HEK293 (cell line): ENCODE data around the gene DCDC2B.
A peak's percentile ranks its signal among the peaks of the same experiment; 100 is the strongest.

Experiments used
- CTCF ChIA-PET: fragments of 350-600 bp; formaldehyde crosslinking; extraction: SDS; loops from one replicate; lab custom pipeline; 2021; ENCODE audit warnings: antibody characterized with exemption; lab: Yijun Ruan, JAX
- POLR2A ChIA-PET: fragments of 300-600 bp; formaldehyde crosslinking; extraction: SDS; loops from one replicate; lab custom pipeline; 2020; ENCODE audit warnings: antibody characterized with exemption, inconsistent platforms; lab: Yijun Ruan, JAX
- H3K27ac ChIP-seq: fragments of 200-500 bp; sonication (Bioruptor generic); 2 replicates; pipeline ENCODE4 v1.5.1; 2014; ENCODE audit warnings: low read depth, low read length, control low read depth, inconsistent platforms; ENCODE audit errors: extremely low read depth
- H3K36me3 ChIP-seq, 2 experiments: fragments of 200-500 bp in 1 of 2; sonication (Bioruptor generic) in 1 of 2; 1 replicate in 1 of 2; 2 replicates in 1 of 2; pipeline ENCODE4 v1.5.1; 2014 to 2017; ENCODE audit warnings: inconsistent platforms in 2 of 2, low read length in 2 of 2; ENCODE audit not compliant: control insufficient read depth in 2 of 2, insufficient read depth in 1 of 2
- H3K4me1 ChIP-seq: fragments of 200-500 bp; sonication (Bioruptor generic); 2 replicates; pipeline ENCODE4 v1.5.1; 2014; ENCODE audit warnings: mild to moderate bottlenecking, low read length, inconsistent platforms; ENCODE audit not compliant: control insufficient read depth, insufficient read depth
- H3K4me3 ChIP-seq: 2 replicates; pipeline ENCODE4 v1.5.1; 2011; ENCODE audit warnings: low read depth, mild to moderate bottlenecking, control low read depth, low read length, moderate library complexity
- H3K9me3 ChIP-seq: fragments of 200-500 bp; sonication (Bioruptor generic); 2 replicates; pipeline ENCODE4 v1.5.1; 2014; ENCODE audit warnings: low read depth, low read length, inconsistent platforms; ENCODE audit not compliant: control insufficient read depth, insufficient read depth
- GLI2 ChIP-seq: fragments of 450-650 bp; formaldehyde crosslinking; IDR thresholded peaks from 2 replicates; pipeline ENCODE4; 2017; ENCODE audit warnings: missing biosample characterization, missing genetic modification characterization, low read depth, borderline replicate concordance
- GLIS1 ChIP-seq: fragments of 450-650 bp; formaldehyde crosslinking; IDR thresholded peaks from 2 replicates; pipeline ENCODE4 v1.5.1; 2016; ENCODE audit warnings: missing biosample characterization, missing genetic modification characterization
- IKZF3 ChIP-seq: fragments of 450-650 bp; IDR thresholded peaks from 2 replicates; pipeline ENCODE4 v1.5.0; 2018; ENCODE audit warnings: missing biosample characterization, mild to moderate bottlenecking, missing genetic modification characterization, moderate library complexity
- KLF7 ChIP-seq: fragments of 450-650 bp; formaldehyde crosslinking; IDR thresholded peaks from 2 replicates; pipeline ENCODE4 v1.5.1; 2016; ENCODE audit warnings: missing biosample characterization, missing genetic modification characterization, borderline replicate concordance
- MEIS1 ChIP-seq: sonication (generic); formaldehyde crosslinking; IDR thresholded peaks from 2 replicates; pipeline ENCODE4 v1.8.1; 2022; ENCODE audit warnings: missing genetic modification reagents, mild to moderate bottlenecking, borderline replicate concordance
- MZF1 ChIP-seq: fragments of 450-650 bp; formaldehyde crosslinking; IDR thresholded peaks from 2 replicates; pipeline ENCODE4 v1.5.1; 2017; ENCODE audit warnings: missing biosample characterization, missing genetic modification characterization, borderline replicate concordance
- REST ChIP-seq: fragments of 450-650 bp; formaldehyde crosslinking; IDR thresholded peaks from 2 replicates; pipeline ENCODE4 v1.5.1; 2016; ENCODE audit warnings: missing biosample characterization, missing genetic modification characterization
- SCRT1 ChIP-seq: fragments of 450-650 bp; formaldehyde crosslinking; IDR thresholded peaks from 2 replicates; pipeline ENCODE4 v1.5.1; 2016; ENCODE audit warnings: missing biosample characterization, missing genetic modification characterization, borderline replicate concordance
- SCRT2 ChIP-seq: fragments of 450-650 bp; formaldehyde crosslinking; IDR thresholded peaks from 2 replicates; pipeline ENCODE4 v1.5.1; 2016; ENCODE audit warnings: missing biosample characterization, missing genetic modification characterization
- ZBTB17 ChIP-seq: fragments of 450-650 bp; formaldehyde crosslinking; IDR thresholded peaks from 2 replicates; pipeline ENCODE4 v1.5.1; 2016; ENCODE audit warnings: missing biosample characterization, missing genetic modification characterization
- ZNF169 ChIP-seq: fragments of 450-650 bp; formaldehyde crosslinking; IDR thresholded peaks from 2 replicates; pipeline ENCODE4 v1.5.1; 2016; ENCODE audit warnings: missing biosample characterization, missing genetic modification characterization
- ZNF211 ChIP-seq: fragments of 450-650 bp; formaldehyde crosslinking; IDR thresholded peaks from 2 replicates; pipeline ENCODE4 v1.5.1; 2016; ENCODE audit warnings: low read depth, missing biosample characterization, missing genetic modification characterization
- ZNF239 ChIP-seq: fragments of 450-650 bp; formaldehyde crosslinking; IDR thresholded peaks from 2 replicates; pipeline ENCODE4 v1.5.1; 2016; ENCODE audit warnings: missing biosample characterization, missing genetic modification characterization
- ZNF280C ChIP-seq: fragments of 450-650 bp; formaldehyde crosslinking; IDR thresholded peaks from 2 replicates; pipeline ENCODE4 v1.5.1; 2016; ENCODE audit warnings: missing biosample characterization, missing genetic modification characterization
- ZNF600 ChIP-seq: fragments of 450-650 bp; formaldehyde crosslinking; IDR thresholded peaks from 2 replicates; pipeline ENCODE4 v1.5.1; 2016; ENCODE audit warnings: missing biosample characterization, missing genetic modification characterization
- ZNF707 ChIP-seq: fragments of 450-650 bp; formaldehyde crosslinking; IDR thresholded peaks from 2 replicates; pipeline ENCODE4 v1.5.1; 2016; ENCODE audit warnings: missing biosample characterization, missing genetic modification characterization
- ZNF843 ChIP-seq: fragments of 450-650 bp; formaldehyde crosslinking; IDR thresholded peaks from 2 replicates; pipeline ENCODE4 v1.5.1; 2016; ENCODE audit warnings: missing biosample characterization, missing genetic modification characterization
- TF ChIP-seq, protein P1 (sequence below): fragments of 450-650 bp; formaldehyde crosslinking; IDR thresholded peaks from 2 replicates; pipeline ENCODE4 v1.5.1; 2016; ENCODE audit warnings: missing biosample characterization, missing genetic modification characterization
- TF ChIP-seq, protein P2 (sequence below): fragments of 450-650 bp; IDR thresholded peaks from 2 replicates; pipeline ENCODE4 v1.5.1; 2018; ENCODE audit warnings: missing biosample characterization, missing genetic modification characterization
- TF ChIP-seq, protein P3 (sequence below): fragments of 450-650 bp; formaldehyde crosslinking; IDR thresholded peaks from 2 replicates; pipeline ENCODE4 v1.5.1; 2016; ENCODE audit warnings: missing biosample characterization, missing genetic modification characterization

DCDC2B gene

DNA sequence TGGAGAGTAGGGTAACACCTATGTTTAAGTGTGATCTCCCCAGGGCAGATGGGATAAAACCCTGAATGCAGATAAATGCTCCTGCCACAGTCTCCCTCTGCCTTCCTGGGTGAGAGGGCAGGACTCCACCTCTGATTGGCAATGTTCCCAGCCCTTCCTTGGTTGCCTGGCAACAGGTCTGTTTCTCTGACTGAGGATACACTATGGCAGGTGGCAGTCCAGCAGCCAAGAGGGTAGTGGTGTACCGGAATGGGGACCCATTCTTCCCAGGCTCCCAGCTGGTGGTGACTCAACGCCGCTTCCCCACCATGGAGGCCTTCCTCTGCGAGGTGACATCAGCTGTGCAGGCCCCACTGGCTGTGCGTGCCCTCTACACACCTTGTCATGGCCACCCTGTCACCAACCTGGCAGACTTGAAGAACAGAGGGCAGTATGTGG lies at the start of gene DCDC2B:
Gene DCDC2B, plus strand, starts transcription at position 199 of the 438 bp plus-strand sequence. Its CDS starts 5 bp downstream, at position 204.
- peaks cover 4% of the 10 kb centered on the region for H3K4me1 ChIP-seq
- TF ChIP-seq SCRT2 (tag by site-specific recombination) (peak; percentile 84), GLIS1 (tag by site-specific recombination) (peak; percentile 81), ZNF280C (no peak), ZNF600 (tag by site-specific recombination) (peak; percentile 94), MZF1 (tag by site-specific recombination) (0 out of 2 replicates have a peak, but pooled peaks have one; percentile 6), ZNF211 (tag by site-specific recombination) (no peak), SCRT1 (tag by site-specific recombination) (0 out of 2 replicates have a peak, but pooled peaks have one; percentile 37), ZNF707 (tag by site-specific recombination) (no peak), MEIS1 (CRISPR knock-in tag) (no peak), ZBTB17 (tag by site-specific recombination) (peak; percentile 81), ZNF843 (no peak), KLF7 (tag by site-specific recombination) (no peak), IKZF3 (0 out of 2 replicates have a peak, but pooled peaks have one; percentile 69), ZNF169 (tag by site-specific recombination) (no peak), ZNF239 (tag by site-specific recombination) (peak; percentile 88)
- TF ChIP-seq, protein P1, sequence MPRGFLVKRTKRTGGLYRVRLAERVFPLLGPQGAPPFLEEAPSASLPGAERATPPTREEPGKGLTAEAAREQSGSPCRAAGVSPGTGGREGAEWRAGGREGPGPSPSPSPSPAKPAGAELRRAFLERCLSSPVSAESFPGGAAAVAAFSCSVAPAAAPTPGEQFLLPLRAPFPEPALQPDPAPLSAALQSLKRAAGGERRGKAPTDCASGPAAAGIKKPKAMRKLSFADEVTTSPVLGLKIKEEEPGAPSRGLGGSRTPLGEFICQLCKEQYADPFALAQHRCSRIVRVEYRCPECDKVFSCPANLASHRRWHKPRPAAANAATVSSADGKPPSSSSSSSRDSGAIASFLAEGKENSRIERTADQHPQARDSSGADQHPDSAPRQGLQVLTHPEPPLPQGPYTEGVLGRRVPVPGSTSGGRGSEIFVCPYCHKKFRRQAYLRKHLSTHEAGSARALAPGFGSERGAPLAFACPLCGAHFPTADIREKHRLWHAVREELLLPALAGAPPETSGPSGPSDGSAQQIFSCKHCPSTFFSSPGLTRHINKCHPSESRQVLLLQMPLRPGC (tag by site-specific recombination), result peak; percentile 85
- TF ChIP-seq, protein P2, sequence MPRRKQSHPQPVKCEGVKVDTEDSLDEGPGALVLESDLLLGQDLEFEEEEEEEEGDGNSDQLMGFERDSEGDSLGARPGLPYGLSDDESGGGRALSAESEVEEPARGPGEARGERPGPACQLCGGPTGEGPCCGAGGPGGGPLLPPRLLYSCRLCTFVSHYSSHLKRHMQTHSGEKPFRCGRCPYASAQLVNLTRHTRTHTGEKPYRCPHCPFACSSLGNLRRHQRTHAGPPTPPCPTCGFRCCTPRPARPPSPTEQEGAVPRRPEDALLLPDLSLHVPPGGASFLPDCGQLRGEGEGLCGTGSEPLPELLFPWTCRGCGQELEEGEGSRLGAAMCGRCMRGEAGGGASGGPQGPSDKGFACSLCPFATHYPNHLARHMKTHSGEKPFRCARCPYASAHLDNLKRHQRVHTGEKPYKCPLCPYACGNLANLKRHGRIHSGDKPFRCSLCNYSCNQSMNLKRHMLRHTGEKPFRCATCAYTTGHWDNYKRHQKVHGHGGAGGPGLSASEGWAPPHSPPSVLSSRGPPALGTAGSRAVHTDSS (tag by site-specific recombination), result no peak
- peaks cover 0 to 43% of the 10 kb centered on the region in 2 experiments; a peak in 1 of 3 replicates for H3K36me3 ChIP-seq
- POLR2A ChIA-PET, result interaction anchor here (0.6 to 1.4 kb wide), 7 partner anchors 8 to 185 kb away, joined by 3 to 8 read pairs (median 3); partner anchors contain the start of genes BSDC1, CCDC28B and TMEM39B
- CTCF ChIA-PET, result interaction anchor here (1.0 kb wide), 1 partner anchor 107 kb away, joined by 3 read pairs; no protein-coding TSS in a partner anchor
- H3K4me3 ChIP-seq, result no peak within 1 kb of the TSS
- no peaks in the 10 kb centered on the region for H3K9me3 ChIP-seq
- H3K27ac ChIP-seq, result no peak within 1 kb of the TSS

GRCh38 chr1:32159189-32159588 lies 49.7 kb upstream of the DCDC2B start:
- CTCF ChIA-PET, result no interaction called here
- TF ChIP-seq REST (tag by site-specific recombination), result no peak
- no peak for TF ChIP-seq GLI2
- TF ChIP-seq, protein P3, sequence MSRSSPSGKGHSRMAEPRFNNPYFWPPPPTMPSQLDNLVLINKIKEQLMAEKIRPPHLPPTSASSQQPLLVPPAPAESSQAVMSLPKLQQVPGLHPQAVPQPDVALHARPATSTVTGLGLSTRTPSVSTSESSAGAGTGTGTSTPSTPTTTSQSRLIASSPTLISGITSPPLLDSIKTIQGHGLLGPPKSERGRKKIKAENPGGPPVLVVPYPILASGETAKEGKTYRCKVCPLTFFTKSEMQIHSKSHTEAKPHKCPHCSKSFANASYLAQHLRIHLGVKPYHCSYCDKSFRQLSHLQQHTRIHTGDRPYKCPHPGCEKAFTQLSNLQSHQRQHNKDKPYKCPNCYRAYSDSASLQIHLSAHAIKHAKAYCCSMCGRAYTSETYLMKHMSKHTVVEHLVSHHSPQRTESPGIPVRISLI (tag by site-specific recombination), result no peak
- no peak for TF ChIP-seq ZNF843
- TF ChIP-seq, all 188 proteins: peak for 0
- Histone ChIP-seq H3K9me3 (no peaks in the 10 kb centered on the region), H3K36me3 (peaks cover 59 to 95% of the 10 kb centered on the region in 2 experiments), H3K4me1 (no peaks in the 10 kb centered on the region), H3K4me3 (no peak overlapping the region), H3K27ac (no peak overlapping the region)
- POLR2A ChIA-PET, result interaction anchor here (1.3 kb wide), 1 partner anchor 51 kb away, joined by 3 read pairs; the partner anchor contains the start of gene KPNA6
